ENCODE measurements around the gene CAMTA1.

DNA sequence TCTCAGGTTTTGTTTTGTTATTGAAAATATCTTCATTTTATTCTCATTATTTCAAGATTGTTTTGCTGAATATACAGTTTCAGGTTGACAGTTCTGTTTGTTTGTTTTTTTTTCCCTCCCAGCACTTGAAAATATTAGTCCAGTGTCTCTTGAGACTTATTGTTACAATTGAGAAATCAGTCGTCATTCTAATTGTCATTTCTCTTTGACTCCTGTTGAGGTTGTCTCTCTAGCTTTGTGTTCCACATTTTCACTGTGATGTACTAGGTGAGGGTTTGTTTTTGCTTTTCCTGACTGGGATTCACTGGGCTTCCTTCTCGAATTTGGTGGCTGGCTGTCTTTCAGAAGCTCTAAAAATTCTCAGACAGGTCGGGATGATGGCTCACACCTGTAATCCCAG, 542.6 kb downstream of the CAMTA1 start:
- TF ChIP-seq, protein P1, sequence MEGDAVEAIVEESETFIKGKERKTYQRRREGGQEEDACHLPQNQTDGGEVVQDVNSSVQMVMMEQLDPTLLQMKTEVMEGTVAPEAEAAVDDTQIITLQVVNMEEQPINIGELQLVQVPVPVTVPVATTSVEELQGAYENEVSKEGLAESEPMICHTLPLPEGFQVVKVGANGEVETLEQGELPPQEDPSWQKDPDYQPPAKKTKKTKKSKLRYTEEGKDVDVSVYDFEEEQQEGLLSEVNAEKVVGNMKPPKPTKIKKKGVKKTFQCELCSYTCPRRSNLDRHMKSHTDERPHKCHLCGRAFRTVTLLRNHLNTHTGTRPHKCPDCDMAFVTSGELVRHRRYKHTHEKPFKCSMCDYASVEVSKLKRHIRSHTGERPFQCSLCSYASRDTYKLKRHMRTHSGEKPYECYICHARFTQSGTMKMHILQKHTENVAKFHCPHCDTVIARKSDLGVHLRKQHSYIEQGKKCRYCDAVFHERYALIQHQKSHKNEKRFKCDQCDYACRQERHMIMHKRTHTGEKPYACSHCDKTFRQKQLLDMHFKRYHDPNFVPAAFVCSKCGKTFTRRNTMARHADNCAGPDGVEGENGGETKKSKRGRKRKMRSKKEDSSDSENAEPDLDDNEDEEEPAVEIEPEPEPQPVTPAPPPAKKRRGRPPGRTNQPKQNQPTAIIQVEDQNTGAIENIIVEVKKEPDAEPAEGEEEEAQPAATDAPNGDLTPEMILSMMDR (IDR thresholded peaks at IDR 0.05): no peak
- TF ChIP-seq POLR2A (IDR thresholded peaks at IDR 0.05): no peak
